Activated CD8-positive, alpha-beta memory T cell treated with anti-CD3 and anti-CD28 coated beads, Interleukin-2, amount 10 ng/mL, durations not matched to agents 7 days and 5 days (primary cell): ENCODE results near the gene C10orf120. TPM values are rescaled to one million over a fixed set of nuclear protein-coding genes. Genes with fewer than 3 reads are reported as not detected.

Source experiments
- ATAC-seq: fragments of 150-1000 bp; cut with Tn5 transposase; one replicate; pipeline ENCODE4 v1.10.0; 2021; ENCODE audit warnings: moderate library complexity
- CTCF ChIA-PET: fragments of 350-600 bp; sonication (Branson Sonifier 250); formaldehyde crosslinking; loops from one replicate; lab custom pipeline; 2021; ENCODE audit warnings: antibody characterized with exemption; lab: Charles Lee
- DNase-seq: peaks from one replicate; pipeline ENCODE4 v3.0.0-alpha.2; 2020
- H3K27ac Mint-ChIP-seq: one replicate; pipeline ENCODE4 v1.8.0; 2021; ENCODE audit warnings: mild to moderate bottlenecking, mixed read lengths
- H3K27me3 Mint-ChIP-seq: one replicate; pipeline ENCODE4 v1.8.0; 2021; ENCODE audit warnings: mixed read lengths
- H3K36me3 Mint-ChIP-seq: one replicate; pipeline ENCODE4 v1.8.0; 2021; ENCODE audit warnings: mild to moderate bottlenecking, mixed read lengths
- H3K4me1 Mint-ChIP-seq: one replicate; pipeline ENCODE4 v1.8.0; 2021; ENCODE audit warnings: mixed read lengths
- H3K4me3 Mint-ChIP-seq: one replicate; pipeline ENCODE4 v1.8.0; 2021; ENCODE audit warnings: mild to moderate bottlenecking, moderate library complexity, mixed read lengths
- H3K9me3 Mint-ChIP-seq: one replicate; pipeline ENCODE4 v1.8.0; 2022; ENCODE audit warnings: low read depth, mixed read lengths
- total RNA-seq, 2 experiments: library from RNA; stranded (reverse); gene quantifications; one replicate each; pipeline ENCODE4 v1.2.3, GENCODE V29; 2021

The C10orf120 gene
- total RNA-seq, 2 experiments from 2014 or later, result not detected

DNA sequence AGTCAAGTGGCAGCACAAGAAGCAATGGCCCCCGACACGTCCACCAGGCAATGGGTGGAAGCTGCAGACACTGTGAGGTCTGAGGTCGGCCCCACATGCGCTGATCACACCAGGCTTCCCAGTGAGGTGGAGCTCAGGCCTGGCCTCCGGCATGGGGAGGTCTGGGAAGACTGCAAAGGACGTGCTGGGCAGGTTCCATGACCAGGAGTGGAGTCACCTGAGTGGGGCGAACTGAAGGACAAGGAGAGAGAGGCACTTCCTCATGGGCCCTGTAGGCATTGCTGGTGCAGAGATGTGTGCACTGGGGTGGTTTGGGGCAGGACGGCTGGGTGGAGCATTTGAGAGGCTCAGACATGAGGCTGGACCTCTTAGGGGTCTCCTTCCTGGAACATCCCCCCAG lies 35.1 kb downstream of the C10orf120 start:
- peaks cover 13% of the 10 kb centered on the region for H3K27me3 Mint-ChIP-seq
- H3K36me3 Mint-ChIP-seq, result no peaks in the 10 kb centered on the region
- DNase-seq (no peak), ATAC-seq (no peak)
- H3K27ac Mint-ChIP-seq, result no peak overlapping the region
- no peaks in the 10 kb centered on the region for H3K9me3 Mint-ChIP-seq
- H3K4me3 Mint-ChIP-seq, result no peak overlapping the region
- H3K4me1 Mint-ChIP-seq, result no peaks in the 10 kb centered on the region
- CTCF ChIA-PET, result no interaction called here

- H3K9me3 Mint-ChIP-seq, result no peaks in the 10 kb centered on the region
- H3K4me1 Mint-ChIP-seq, result no peaks in the 10 kb centered on the region
- H3K27ac Mint-ChIP-seq, result no peak overlapping the region
- ATAC-seq (no peak), DNase-seq (no peak)
- peaks cover 13% of the 10 kb centered on the region for H3K27me3 Mint-ChIP-seq
- H3K4me3 Mint-ChIP-seq, result no peak overlapping the region
- no peaks in the 10 kb centered on the region for H3K36me3 Mint-ChIP-seq
- CTCF ChIA-PET, result interaction anchor here (1.1 kb wide), 1 partner anchor 15 kb away, joined by 3 read pairs; no protein-coding TSS in a partner anchor
Measured at GRCh38 chr10:122663516-122664130, 36.0 kb downstream of the C10orf120 start.

GRCh38 chr10:122662231-122662630 lies 37.4 kb downstream of the C10orf120 start:
- H3K27ac Mint-ChIP-seq, result no peak overlapping the region
- no peaks in the 10 kb centered on the region for H3K4me1 Mint-ChIP-seq
- H3K27me3 Mint-ChIP-seq, result peaks cover 10% of the 10 kb centered on the region
- no peaks in the 10 kb centered on the region for H3K9me3 Mint-ChIP-seq
- no peaks in the 10 kb centered on the region for H3K36me3 Mint-ChIP-seq
- DNase-seq (no peak), ATAC-seq (no peak)
- no peak overlapping the region for H3K4me3 Mint-ChIP-seq
- CTCF ChIA-PET, result no interaction called here

DNA sequence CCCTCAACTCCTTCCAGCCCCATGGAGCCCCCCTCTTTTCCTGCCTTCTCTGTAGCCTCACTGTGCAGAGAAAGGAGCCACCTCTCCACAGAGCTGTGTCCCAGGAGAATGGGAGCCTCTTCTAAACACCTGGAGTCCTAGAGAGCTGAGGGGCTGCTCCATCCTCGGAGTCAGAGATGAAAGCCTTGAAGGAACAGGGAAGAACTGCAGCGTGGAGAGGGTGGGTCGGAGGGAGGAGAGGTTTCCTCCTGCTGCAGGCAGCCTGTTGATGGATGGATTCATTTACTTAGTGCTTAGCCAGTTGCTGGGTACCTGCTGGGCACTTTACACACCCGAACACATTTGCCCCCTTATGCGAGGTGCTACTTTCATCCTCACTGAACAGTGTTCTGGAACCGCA lies 39.0 kb downstream of the C10orf120 start:
- no peaks in the 10 kb centered on the region for H3K36me3 Mint-ChIP-seq
- H3K4me1 Mint-ChIP-seq, result no peaks in the 10 kb centered on the region
- CTCF ChIA-PET, result no interaction called here
- ATAC-seq, result no peak
- H3K4me3 Mint-ChIP-seq, result no peak overlapping the region
- no peak overlapping the region for H3K27ac Mint-ChIP-seq
- no peak for DNase-seq
- no peaks in the 10 kb centered on the region for H3K9me3 Mint-ChIP-seq
- peaks cover 9% of the 10 kb centered on the region for H3K27me3 Mint-ChIP-seq

GRCh38 chr10:122659651-122660050 lies 40.0 kb downstream of the C10orf120 start:
- Mint-ChIP-seq H3K4me1 (no peaks in the 10 kb centered on the region), H3K27ac (no peak overlapping the region), H3K27me3 (peaks cover 10% of the 10 kb centered on the region), H3K9me3 (no peaks in the 10 kb centered on the region), H3K4me3 (no peak overlapping the region), H3K36me3 (no peaks in the 10 kb centered on the region)
- ATAC-seq, result no peak
- CTCF ChIA-PET, result no interaction called here
- DNase-seq, result no peak

DNA sequence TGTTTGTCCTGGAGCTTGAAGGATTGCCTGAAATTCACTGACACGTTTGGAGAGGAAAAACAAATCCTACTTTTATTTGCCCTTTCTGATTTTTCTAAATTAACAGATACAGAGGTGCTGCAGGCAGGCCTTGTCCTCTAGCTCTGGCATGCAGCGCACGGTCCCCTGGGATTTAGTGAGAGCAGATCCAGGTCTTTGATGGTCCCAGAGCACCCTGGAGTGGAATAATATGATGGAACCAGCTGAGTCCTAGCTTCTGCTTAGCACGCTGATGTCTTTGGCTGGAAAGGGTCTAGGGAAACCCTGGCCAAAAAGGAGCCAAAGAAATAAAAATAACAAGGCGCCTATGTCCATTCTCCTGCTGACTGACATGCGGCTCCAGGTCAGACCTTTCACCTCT lies 40.5 kb downstream of the C10orf120 start:
- H3K4me3 Mint-ChIP-seq, result no peak overlapping the region
- ATAC-seq (no peak), DNase-seq (no peak)
- H3K4me1 Mint-ChIP-seq, result no peaks in the 10 kb centered on the region
- peaks cover 10% of the 10 kb centered on the region for H3K27me3 Mint-ChIP-seq
- no peaks in the 10 kb centered on the region for H3K9me3 Mint-ChIP-seq
- no peak overlapping the region for H3K27ac Mint-ChIP-seq
- H3K36me3 Mint-ChIP-seq, result no peaks in the 10 kb centered on the region
- CTCF ChIA-PET, result interaction anchor here (0.6 kb wide), 1 partner anchor 186 kb away, joined by 4 read pairs; no protein-coding TSS in a partner anchor

DNA sequence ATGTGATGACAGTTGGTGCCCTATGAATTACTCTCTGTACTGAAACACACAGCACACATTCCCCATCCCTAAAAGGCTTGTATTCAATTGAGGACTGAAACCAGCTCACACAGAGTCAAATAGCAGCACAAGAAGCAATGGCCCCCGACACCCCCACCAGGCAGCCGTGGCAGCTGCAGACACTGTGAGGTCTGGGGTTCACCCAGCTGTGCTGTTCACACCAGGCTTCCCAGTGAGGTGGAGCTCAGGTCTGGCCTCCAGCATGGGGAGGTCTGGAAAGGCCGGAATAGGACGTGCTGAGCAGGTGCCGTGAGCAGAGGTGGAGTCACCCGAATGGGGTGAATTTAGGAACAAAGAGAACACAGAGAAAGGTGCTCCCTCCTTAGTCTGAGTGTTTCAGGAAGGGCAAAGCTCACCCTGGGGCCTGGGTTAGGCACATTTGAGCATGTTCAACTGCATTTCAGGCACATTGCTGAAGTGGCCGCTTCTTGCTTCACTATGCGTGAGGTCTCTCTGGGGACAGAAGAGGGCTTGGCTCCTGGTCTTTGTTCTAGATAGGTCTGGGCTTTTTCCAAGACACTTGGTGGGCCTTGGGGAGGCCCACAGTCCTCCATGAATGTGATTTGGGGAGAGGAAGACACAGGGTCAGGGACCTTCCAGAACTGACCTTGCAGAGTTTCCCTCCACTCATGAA lies 41.1 kb downstream of the C10orf120 start:
- ATAC-seq (no peak), DNase-seq (no peak)
- CTCF ChIA-PET, result interaction anchor here (0.6 kb wide), 1 partner anchor 187 kb away, joined by 4 read pairs; no protein-coding TSS in a partner anchor
- Mint-ChIP-seq H3K27me3 (peaks cover 10% of the 10 kb centered on the region), H3K27ac (no peak overlapping the region), H3K9me3 (no peaks in the 10 kb centered on the region), H3K4me1 (no peaks in the 10 kb centered on the region), H3K36me3 (no peaks in the 10 kb centered on the region), H3K4me3 (no peak overlapping the region)

- no peak overlapping the region for H3K4me3 Mint-ChIP-seq
- H3K9me3 Mint-ChIP-seq, result no peaks in the 10 kb centered on the region
Measured at GRCh38 chr10:122657729-122658128, 41.9 kb downstream of the C10orf120 start.

DNA sequence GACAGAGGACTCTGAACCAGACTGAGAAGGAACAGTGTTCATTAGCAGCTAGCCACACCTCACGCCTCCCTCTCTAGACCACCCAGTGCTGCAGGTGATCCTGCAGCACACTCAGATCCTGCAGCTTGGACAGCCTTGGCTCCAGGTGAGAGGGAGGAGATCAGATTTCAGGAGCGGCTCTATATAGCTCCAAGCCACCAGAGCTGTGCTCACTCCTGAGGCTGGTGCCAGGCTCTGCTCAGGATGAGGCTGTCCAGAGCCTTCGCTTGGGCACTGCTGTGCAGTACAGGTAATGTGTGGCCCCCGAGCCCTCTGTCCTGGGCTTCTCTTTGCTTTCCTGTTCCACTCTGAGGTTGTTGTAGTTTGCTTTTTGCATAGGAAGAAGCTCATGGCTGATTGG lies 42.4 kb downstream of the C10orf120 start:
- H3K27ac Mint-ChIP-seq, result no peak overlapping the region
- H3K4me3 Mint-ChIP-seq, result no peak overlapping the region
- H3K36me3 Mint-ChIP-seq, result no peaks in the 10 kb centered on the region
- H3K4me1 Mint-ChIP-seq, result no peaks in the 10 kb centered on the region
- DNase-seq (no peak), ATAC-seq (no peak)
- no peaks in the 10 kb centered on the region for H3K9me3 Mint-ChIP-seq
- CTCF ChIA-PET, result interaction anchor here (1.5 kb wide), 1 partner anchor 8 kb away, joined by 5 read pairs; no protein-coding TSS in a partner anchor
- H3K27me3 Mint-ChIP-seq, result peaks cover 21% of the 10 kb centered on the region

More at GRCh38 chr10:122657729-122658128, 41.9 kb downstream of the C10orf120 start:
- Mint-ChIP-seq H3K27ac (no peak overlapping the region), H3K36me3 (no peaks in the 10 kb centered on the region), H3K27me3 (peaks cover 17% of the 10 kb centered on the region), H3K4me1 (no peaks in the 10 kb centered on the region)
- ATAC-seq, result no peak
- no peak for DNase-seq
- CTCF ChIA-PET, result interaction anchor here (1.5 kb wide), 1 partner anchor 9 kb away, joined by 5 read pairs; no protein-coding TSS in a partner anchor

DNA sequence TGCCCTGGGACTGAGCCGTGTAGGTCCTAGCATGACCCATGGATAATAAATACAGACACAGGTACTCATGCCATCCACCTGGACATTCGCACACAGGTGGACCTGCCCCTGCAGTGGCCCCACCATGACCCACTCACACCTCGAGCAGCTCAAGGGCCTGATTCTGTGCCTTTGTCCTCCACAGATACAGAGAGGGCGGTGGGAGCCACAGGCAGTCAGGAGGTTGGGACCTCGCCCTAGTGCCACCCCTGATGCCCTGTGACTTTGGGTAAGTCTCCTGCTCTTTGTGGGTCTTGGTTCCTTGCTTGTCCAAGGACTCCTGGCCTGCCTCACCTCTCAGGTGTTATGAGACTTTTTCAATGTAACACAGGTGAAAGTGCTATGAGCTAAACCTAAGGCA lies 42.9 kb downstream of the C10orf120 start:
- ATAC-seq, result no peak
- CTCF ChIA-PET, result interaction anchor here (1.5 kb wide), 1 partner anchor 8 kb away, joined by 5 read pairs; no protein-coding TSS in a partner anchor
- H3K4me3 Mint-ChIP-seq, result no peak overlapping the region

DNA sequence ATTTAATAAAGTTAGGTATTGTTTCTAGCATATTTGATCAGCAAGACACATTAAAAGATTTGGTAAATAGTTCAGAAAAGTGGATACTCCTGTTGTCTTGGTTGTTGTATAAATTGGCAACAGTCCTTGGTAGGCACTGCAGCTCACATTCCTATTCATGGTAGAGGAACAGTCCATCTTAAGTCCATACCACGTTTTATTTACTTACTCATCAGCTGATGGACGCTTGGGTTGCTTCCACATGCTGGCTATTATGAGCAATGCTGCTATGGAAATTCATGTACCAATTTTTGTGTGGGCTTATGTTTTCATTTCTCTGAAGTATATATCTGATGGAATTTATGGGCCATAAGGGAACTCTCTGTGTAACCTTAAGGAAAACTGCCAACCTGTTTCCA lies 43.3 kb downstream of the C10orf120 start:
- H3K9me3 Mint-ChIP-seq, result no peaks in the 10 kb centered on the region
- ATAC-seq, result no peak
- no peak overlapping the region for H3K27ac Mint-ChIP-seq
- H3K4me3 Mint-ChIP-seq, result no peak overlapping the region
- H3K27me3 Mint-ChIP-seq, result peaks cover 26% of the 10 kb centered on the region
- CTCF ChIA-PET, result interaction anchor here (1.5 kb wide), 1 partner anchor 7 kb away, joined by 5 read pairs; no protein-coding TSS in a partner anchor
- no peaks in the 10 kb centered on the region for H3K36me3 Mint-ChIP-seq
- H3K4me1 Mint-ChIP-seq, result no peaks in the 10 kb centered on the region
- no peak for DNase-seq

More for the DNA sequence above, 42.9 kb downstream of the C10orf120 start:
- peaks cover 25% of the 10 kb centered on the region for H3K27me3 Mint-ChIP-seq
- no peaks in the 10 kb centered on the region for H3K4me1 Mint-ChIP-seq
- H3K9me3 Mint-ChIP-seq, result no peaks in the 10 kb centered on the region
- DNase-seq, result no peak
- no peak overlapping the region for H3K27ac Mint-ChIP-seq
- H3K36me3 Mint-ChIP-seq, result no peaks in the 10 kb centered on the region

GRCh38 chr10:122655524-122656307 lies 43.9 kb downstream of the C10orf120 start:
- no peak for DNase-seq
- H3K27me3 Mint-ChIP-seq, result peaks cover 26% of the 10 kb centered on the region
- ATAC-seq, result no peak
- no peaks in the 10 kb centered on the region for H3K9me3 Mint-ChIP-seq
- CTCF ChIA-PET, result no interaction called here
- no peak overlapping the region for H3K27ac Mint-ChIP-seq
- H3K4me1 Mint-ChIP-seq, result no peaks in the 10 kb centered on the region
- H3K36me3 Mint-ChIP-seq, result no peaks in the 10 kb centered on the region
- no peak overlapping the region for H3K4me3 Mint-ChIP-seq

GRCh38 chr10:122650331-122650730 lies 49.3 kb downstream of the C10orf120 start:
- Mint-ChIP-seq H3K9me3 (no peaks in the 10 kb centered on the region), H3K4me1 (no peaks in the 10 kb centered on the region), H3K36me3 (no peaks in the 10 kb centered on the region), H3K27ac (no peak overlapping the region), H3K4me3 (no peak overlapping the region), H3K27me3 (peaks cover 24% of the 10 kb centered on the region)
- DNase-seq (no peak), ATAC-seq (no peak)
- CTCF ChIA-PET, result interaction anchor here (0.7 to 2.5 kb wide), 2 partner anchors 21 to 53 kb away, joined by 3 to 9 read pairs; no protein-coding TSS in a partner anchor
